SK-N-SH treated with all-trans-retinoic acid at 6 μM for 48 hours (cell line): ENCODE results near the gene COMMD10.

ENCODE experiments used
- ATAC-seq: fragments of 200-7000 bp; cut with Tn5 transposase; 3 replicates; pipeline ENCODE4 v1.9.1; 2020; ENCODE audit warnings: mild to moderate bottlenecking, moderate library complexity
- ARNTL ChIP-seq: fragments of 450-650 bp; formaldehyde crosslinking; IDR thresholded peaks from 2 replicates; pipeline ENCODE4 v1.5.0; 2020; ENCODE audit warnings: low read depth, mild to moderate bottlenecking, moderate library complexity, borderline replicate concordance
- BACH2 ChIP-seq: fragments of 250-450 bp; sonication (Bioruptor Pico); IDR thresholded peaks from 2 replicates; pipeline ENCODE4 v1.9.0; 2021; ENCODE audit warnings: mild to moderate bottlenecking, borderline replicate concordance
- CREB5 ChIP-seq: fragments of 250-450 bp; sonication (Bioruptor Pico); IDR thresholded peaks from 2 replicates; pipeline ENCODE4 v1.5.1; 2020; ENCODE audit warnings: low read depth, mild to moderate bottlenecking, moderate library complexity
- CSDC2 ChIP-seq: fragments of 250-450 bp; sonication (Bioruptor Pico); IDR thresholded peaks from 2 replicates; pipeline ENCODE4 v1.5.0; 2020; ENCODE audit warnings: mild to moderate bottlenecking, moderate library complexity
- CSRNP3 ChIP-seq: fragments of 250-450 bp; sonication (Bioruptor Pico); IDR thresholded peaks from 2 replicates; pipeline ENCODE4 v1.5.1; 2021; ENCODE audit warnings: mild to moderate bottlenecking, moderate library complexity
- ESRRG ChIP-seq: fragments of 250-450 bp; sonication (Bioruptor Pico); IDR thresholded peaks from 2 replicates; pipeline ENCODE4 v1.6.1; 2021; ENCODE audit warnings: mild to moderate bottlenecking
- GLIS3 ChIP-seq: fragments of 250-450 bp; sonication (Bioruptor Pico); IDR thresholded peaks from 2 replicates; pipeline ENCODE4 v1.5.0; 2020; ENCODE audit warnings: mild to moderate bottlenecking, moderate library complexity
- ISL1 ChIP-seq: fragments of 250-450 bp; sonication (Bioruptor Pico); IDR thresholded peaks from 2 replicates; pipeline ENCODE4 v2.1.2; 2022; ENCODE audit warnings: mild to moderate bottlenecking, moderate library complexity
- OSR1 ChIP-seq: fragments of 250-450 bp; sonication (Bioruptor Pico); IDR thresholded peaks from 2 replicates; pipeline ENCODE4 v1.8.0; 2022; ENCODE audit warnings: moderate library complexity, mild to moderate bottlenecking, inconsistent platforms
- PATZ1 ChIP-seq: fragments of 250-450 bp; sonication (Bioruptor Pico); IDR thresholded peaks from 2 replicates; pipeline ENCODE4 v1.8.0; 2020; ENCODE audit warnings: mild to moderate bottlenecking, moderate library complexity, borderline replicate concordance
- POU6F1 ChIP-seq: fragments of 250-450 bp; sonication (Bioruptor Pico); IDR thresholded peaks from 2 replicates; pipeline ENCODE4 v1.8.0; 2021; ENCODE audit warnings: low read depth, mild to moderate bottlenecking, moderate library complexity, borderline replicate concordance
- PPARA ChIP-seq: fragments of 250-450 bp; sonication (Bioruptor Pico); IDR thresholded peaks from 2 replicates; pipeline ENCODE4 v1.5.0; 2020; ENCODE audit warnings: mild to moderate bottlenecking, borderline replicate concordance
- RARB ChIP-seq: fragments of 250-450 bp; sonication (Bioruptor Pico); IDR thresholded peaks from 2 replicates; pipeline ENCODE4 v1.8.0; 2021; ENCODE audit warnings: mild to moderate bottlenecking, moderate library complexity
- SNAI2 ChIP-seq: fragments of 250-450 bp; sonication (Bioruptor Pico); IDR thresholded peaks from 2 replicates; pipeline ENCODE4 v1.5.0; 2020; ENCODE audit warnings: mild to moderate bottlenecking, moderate library complexity
- TCF4 ChIP-seq: fragments of 250-450 bp; sonication (Bioruptor Pico); IDR thresholded peaks from 2 replicates; pipeline ENCODE4 v1.8.0; 2021; ENCODE audit warnings: mild to moderate bottlenecking, moderate library complexity, borderline replicate concordance
- TOX ChIP-seq: fragments of 250-450 bp; sonication (Bioruptor Pico); IDR thresholded peaks from 2 replicates; pipeline ENCODE4 v1.8.0; 2021; ENCODE audit warnings: mild to moderate bottlenecking, moderate library complexity, borderline replicate concordance
- ZC3H10 ChIP-seq: fragments of 250-450 bp; sonication (Bioruptor Pico); IDR thresholded peaks from 2 replicates; pipeline ENCODE4 v1.5.1; 2021; ENCODE audit warnings: mild to moderate bottlenecking, moderate library complexity
- ZFP3 ChIP-seq: fragments of 250-450 bp; sonication (Bioruptor Pico); IDR thresholded peaks from 2 replicates; pipeline ENCODE4 v1.5.0; 2020; ENCODE audit warnings: mild to moderate bottlenecking, moderate library complexity
- ZFP30 ChIP-seq: fragments of 450-650 bp; formaldehyde crosslinking; IDR thresholded peaks from 2 replicates; pipeline ENCODE4 v1.5.0; 2022; ENCODE audit warnings: mild to moderate bottlenecking, moderate library complexity
- ZNF565 ChIP-seq: fragments of 450-650 bp; formaldehyde crosslinking; conservative IDR thresholded peaks from 2 replicates; pipeline ENCODE4 v1.5.0; 2020; ENCODE audit warnings: low read depth, mild to moderate bottlenecking, moderate library complexity
- ZNF8 ChIP-seq: fragments of 450-650 bp; formaldehyde crosslinking; IDR thresholded peaks from 2 replicates; pipeline ENCODE4 v1.5.0; 2020; ENCODE audit warnings: mild to moderate bottlenecking, moderate library complexity

Gene COMMD10

GRCh38 chr5:116280149-116280803 lies 195.5 kb downstream of the COMMD10 start:
- TF ChIP-seq GLIS3 (CRISPR knock-in tag) (no peak), ZNF8 (CRISPR knock-in tag) (no peak), ZFP30 (CRISPR knock-in tag) (no peak), CSDC2 (no peak), RARB (no peak), SNAI2 (CRISPR knock-in tag) (no peak), TCF4 (CRISPR knock-in tag) (no peak), ESRRG (no peak), PATZ1 (CRISPR knock-in tag) (no peak), ZC3H10 (CRISPR knock-in tag) (no peak), CREB5 (CRISPR knock-in tag) (no peak), POU6F1 (CRISPR knock-in tag) (no peak), ZNF565 (no peak), TOX (CRISPR knock-in tag) (no peak)
- ATAC-seq, result no peak

- TF ChIP-seq ZNF8 (CRISPR knock-in tag) (no peak), ARNTL (no peak)
- TF ChIP-seq, all 23 proteins: peak for 0
- ATAC-seq, result no peak
Measured at GRCh38 chr5:116281309-116281708, 196.5 kb downstream of the COMMD10 start.

- no peak for ATAC-seq
- TF ChIP-seq RARB (no peak), ZNF565 (no peak), BACH2 (CRISPR knock-in tag) (no peak), PATZ1 (CRISPR knock-in tag) (no peak), PPARA (CRISPR knock-in tag) (no peak), OSR1 (CRISPR knock-in tag) (no peak), ZC3H10 (CRISPR knock-in tag) (no peak), POU6F1 (CRISPR knock-in tag) (no peak), CSRNP3 (CRISPR knock-in tag) (no peak), SNAI2 (CRISPR knock-in tag) (no peak), ZFP30 (CRISPR knock-in tag) (no peak), ISL1 (CRISPR knock-in tag) (no peak), CSDC2 (no peak), TOX (CRISPR knock-in tag) (no peak), ARNTL (no peak), ZNF8 (CRISPR knock-in tag) (no peak), ZFP3 (CRISPR knock-in tag) (no peak), GLIS3 (CRISPR knock-in tag) (no peak), CREB5 (CRISPR knock-in tag) (no peak), TCF4 (CRISPR knock-in tag) (no peak)
Measured at GRCh38 chr5:116288524-116288923, 203.7 kb downstream of the COMMD10 start.
